Neural progenitor cell (in vitro differentiated cells): ENCODE data around the gene PCNX3. TPM values are rescaled to one million over a fixed set of nuclear protein-coding genes. Genes with fewer than 3 reads are reported as not detected.

Experiments used
- DNase-seq: peaks from one replicate; pipeline ENCODE4 v3.0.0-alpha.2; 2016; ENCODE audit warnings: low spot score
- H2AFZ ChIP-seq: fragments of 200-600 bp; sonication (generic); replicated peaks from 2 replicates; pipeline ENCODE4 v1.6.1; 2016; ENCODE audit warnings: antibody characterized with exemption
- H3F3A ChIP-seq: fragments of 200-600 bp; sonication (generic); 2 replicates; pipeline ENCODE4 v1.6.1; 2016; ENCODE audit warnings: antibody characterized with exemption, low read depth
- H3K27ac ChIP-seq: fragments of 200-600 bp; sonication (generic); 2 replicates; pipeline ENCODE4 v1.5.1; 2016; ENCODE audit warnings: mild to moderate bottlenecking
- H3K27me3 ChIP-seq: fragments of 200-600 bp; sonication (generic); 2 replicates; pipeline ENCODE4 v1.6.1; 2016; ENCODE audit warnings: mild to moderate bottlenecking, moderate library complexity
- H3K36me3 ChIP-seq: fragments of 200-600 bp; sonication (generic); 2 replicates; pipeline ENCODE4 v1.5.1; 2016
- H3K4me1 ChIP-seq: fragments of 200-600 bp; sonication (generic); 2 replicates; pipeline ENCODE4 v1.6.1; 2016; ENCODE audit warnings: mixed run types
- H3K4me2 ChIP-seq: fragments of 200-600 bp; sonication (generic); 2 replicates; pipeline ENCODE4 v1.6.1; 2016
- H3K4me3 ChIP-seq: fragments of 200-600 bp; sonication (generic); 2 replicates; pipeline ENCODE4 v1.5.1; 2016
- H3K79me2 ChIP-seq: fragments of 200-600 bp; sonication (generic); 2 replicates; pipeline ENCODE4 v1.6.1; 2016; ENCODE audit warnings: low read depth
- H3K9ac ChIP-seq: fragments of 200-600 bp; sonication (generic); 2 replicates; pipeline ENCODE4 v1.6.1; 2016
- H3K9me3 ChIP-seq: fragments of 200-600 bp; sonication (generic); 2 replicates; pipeline ENCODE4 v1.5.1; 2016; ENCODE audit warnings: low read depth
- H4K20me1 ChIP-seq: fragments of 200-600 bp; sonication (generic); 2 replicates; pipeline ENCODE4 v1.6.1; 2016; ENCODE audit warnings: low read depth
- H3K27ac Mint-ChIP-seq: 3 replicates; pipeline ENCODE4 v1.8.0; 2021; ENCODE audit warnings: mixed read lengths
- H3K27me3 Mint-ChIP-seq: 2 replicates; pipeline ENCODE4 v1.8.0; 2022; ENCODE audit warnings: low read depth, mild to moderate bottlenecking, inconsistent platforms, moderate library complexity, mixed read lengths; ENCODE audit not compliant: insufficient read depth
- H3K36me3 Mint-ChIP-seq: 3 replicates; pipeline ENCODE4 v1.8.0; 2021; ENCODE audit warnings: mixed read lengths
- H3K4me1 Mint-ChIP-seq: 3 replicates; pipeline ENCODE4 v1.8.0; 2021; ENCODE audit warnings: mixed read lengths
- H3K4me3 Mint-ChIP-seq: 3 replicates; pipeline ENCODE4 v1.8.0; 2021; ENCODE audit warnings: mild to moderate bottlenecking, moderate library complexity, mixed read lengths
- H3K9me3 Mint-ChIP-seq: 3 replicates; pipeline ENCODE4 v1.8.0; 2020; ENCODE audit warnings: mixed read lengths
- CTCF ChIP-seq: fragments of 200-600 bp; sonication (generic); IDR thresholded peaks from 2 replicates; pipeline ENCODE4 v1.5.1; 2017; ENCODE audit warnings: antibody characterized with exemption, mild to moderate bottlenecking
- EZH2 ChIP-seq: fragments of 200-600 bp; sonication (generic); IDR thresholded peaks from 2 replicates; pipeline ENCODE4 v1.6.1; 2017; ENCODE audit warnings: antibody characterized with exemption, mild to moderate bottlenecking, moderate library complexity
- EZH2phosphoT487 ChIP-seq: fragments of 200-600 bp; sonication (generic); IDR thresholded peaks from 2 replicates; pipeline ENCODE4 v1.6.1; 2017; ENCODE audit warnings: antibody characterized with exemption
- total RNA-seq: library from RNA; depleted of rRNA; stranded (reverse); fragments of >200 nt; gene quantifications from 2 replicates; pipeline ENCODE4 v1.2.3, GENCODE V29; 2015; ENCODE audit warnings: low replicate concordance

PCNX3 gene
- total RNA-seq, 1 donor from 2014 or later, result 6.6 TPM

DNA sequence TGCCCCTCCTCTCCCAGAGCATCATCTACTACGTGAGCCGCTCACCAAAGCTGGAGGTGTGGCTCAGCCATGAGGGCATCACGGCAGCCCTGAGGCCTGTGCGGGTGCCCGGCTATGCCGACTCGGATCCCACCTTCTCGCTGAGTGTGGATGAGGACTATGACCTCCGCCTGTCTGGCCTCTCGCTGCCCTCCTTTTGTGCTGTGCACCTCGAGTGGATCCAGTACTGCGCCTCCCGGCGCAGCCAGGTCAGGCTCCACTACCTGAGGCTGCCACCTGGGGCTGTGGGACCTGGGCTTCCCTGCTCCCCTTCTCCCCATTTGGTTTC lies 18.5 kb downstream of the PCNX3 start:
- DNase-seq, result no peak
- Histone ChIP-seq H3K9ac (no peak overlapping the region), H2AFZ (no peak overlapping the region), H3K36me3 (no peaks in the 10 kb centered on the region), H3K4me1 (peaks cover 16% of the 10 kb centered on the region), H3K9me3 (no peaks in the 10 kb centered on the region), H3F3A (peaks cover 27% of the 10 kb centered on the region), H3K27me3 (no peaks in the 10 kb centered on the region), H4K20me1 (peaks cover 11% of the 10 kb centered on the region), H3K79me2 (no peaks in the 10 kb centered on the region), H3K4me2 (no peak overlapping the region), H3K4me3 (no peak overlapping the region), H3K27ac (no peak overlapping the region)
- peaks cover 2% of the 10 kb centered on the region for H3K27me3 Mint-ChIP-seq
- H3K9me3 Mint-ChIP-seq, result no peaks in the 10 kb centered on the region
- peaks cover 7% of the 10 kb centered on the region for H3K36me3 Mint-ChIP-seq
- no peak overlapping the region for H3K27ac Mint-ChIP-seq
- no peak for TF ChIP-seq CTCF
- TF ChIP-seq EZH2, result no peak
- no peak for TF ChIP-seq EZH2phosphoT487
- no peak overlapping the region for H3K4me3 Mint-ChIP-seq
- H3K4me1 Mint-ChIP-seq, result peaks cover 15% of the 10 kb centered on the region

GRCh38 chr11:65634440-65634839 lies 18.9 kb downstream of the PCNX3 start:
- no peak overlapping the region for H3K4me3 ChIP-seq
- H3K4me1 ChIP-seq, result peaks cover 16% of the 10 kb centered on the region
- Mint-ChIP-seq H3K4me3 (no peak overlapping the region), H3K9me3 (no peaks in the 10 kb centered on the region), H3K4me1 (peaks cover 15% of the 10 kb centered on the region), H3K27ac (no peak overlapping the region), H3K36me3 (peaks cover 5% of the 10 kb centered on the region), H3K27me3 (no peaks in the 10 kb centered on the region)
- H2AFZ ChIP-seq, result no peak overlapping the region
- no peak overlapping the region for H3K4me2 ChIP-seq
- H3K27me3 ChIP-seq, result no peaks in the 10 kb centered on the region
- no peaks in the 10 kb centered on the region for H3K79me2 ChIP-seq
- no peak overlapping the region for H3K9ac ChIP-seq
- no peaks in the 10 kb centered on the region for H3K9me3 ChIP-seq
- H4K20me1 ChIP-seq, result peaks cover 11% of the 10 kb centered on the region
- DNase-seq, result no peak
- H3K36me3 ChIP-seq, result no peaks in the 10 kb centered on the region
- no peak overlapping the region for H3K27ac ChIP-seq
- TF ChIP-seq CTCF (no peak), EZH2 (no peak), EZH2phosphoT487 (no peak)
- peaks cover 27% of the 10 kb centered on the region for H3F3A ChIP-seq

- no peak overlapping the region for H3K9ac ChIP-seq
- no peaks in the 10 kb centered on the region for H3K27me3 ChIP-seq
- H4K20me1 ChIP-seq, result peaks cover 11% of the 10 kb centered on the region
- peaks cover 16% of the 10 kb centered on the region for H3K4me1 ChIP-seq
- H3F3A ChIP-seq, result peaks cover 27% of the 10 kb centered on the region
- Mint-ChIP-seq H3K27ac (no peak overlapping the region), H3K36me3 (peaks cover 5% of the 10 kb centered on the region), H3K27me3 (no peaks in the 10 kb centered on the region), H3K4me1 (peaks cover 15% of the 10 kb centered on the region), H3K4me3 (no peak overlapping the region), H3K9me3 (no peaks in the 10 kb centered on the region)
- no peak overlapping the region for H3K4me2 ChIP-seq
- H3K4me3 ChIP-seq, result no peak overlapping the region
- no peak overlapping the region for H3K27ac ChIP-seq
- DNase-seq, result no peak
- no peaks in the 10 kb centered on the region for H3K9me3 ChIP-seq
- H3K36me3 ChIP-seq, result no peaks in the 10 kb centered on the region
- no peaks in the 10 kb centered on the region for H3K79me2 ChIP-seq
- no peak for TF ChIP-seq EZH2phosphoT487
- no peak for TF ChIP-seq CTCF
- no peak for TF ChIP-seq EZH2
- H2AFZ ChIP-seq, result no peak overlapping the region
Measured at GRCh38 chr11:65634905-65635731, 19.5 kb downstream of the PCNX3 start.
